SIG-M5 (cell line): ENCODE data around the gene RAB31.
A peak's percentile ranks its signal among the peaks of the same experiment; 100 is the strongest.
"Not testable (repeated sequence)": the region's sequence is repeated elsewhere in the genome, so short reads cannot be mapped to it uniquely, and the experiment has no call there.

ENCODE experiments used
- DNase-seq: peaks from one replicate; lab custom pipeline; 2025; lab: John Stamatoyannopoulos, UW

RAB31 gene

DNA sequence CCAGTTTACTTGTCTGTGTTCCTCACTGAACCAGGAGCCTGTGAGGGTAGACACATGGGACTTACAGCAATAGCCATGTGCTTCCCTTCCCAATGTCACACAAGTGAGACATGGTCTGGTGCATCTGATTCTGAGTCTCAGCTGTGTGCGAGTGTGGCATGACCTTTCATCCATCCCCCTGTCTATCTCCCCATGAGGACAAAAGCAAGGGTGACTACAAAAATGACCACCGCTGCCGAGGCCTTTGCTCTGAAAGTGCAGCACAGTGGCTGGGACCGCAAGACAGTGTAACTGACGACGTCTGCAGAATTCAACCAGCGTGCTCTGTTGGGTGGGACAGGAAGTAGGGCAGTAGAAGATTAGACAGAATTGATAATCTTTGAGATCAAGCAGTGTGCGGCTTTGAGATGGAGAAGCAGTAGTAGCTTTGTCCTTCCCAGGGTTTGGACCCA is 50.5 kb downstream of the RAB31 start:
- DNase-seq = no peak

GRCh38 chr18:9760641-9761040 is 52.5 kb downstream of the RAB31 start:
- DNase-seq = no peak

DNA sequence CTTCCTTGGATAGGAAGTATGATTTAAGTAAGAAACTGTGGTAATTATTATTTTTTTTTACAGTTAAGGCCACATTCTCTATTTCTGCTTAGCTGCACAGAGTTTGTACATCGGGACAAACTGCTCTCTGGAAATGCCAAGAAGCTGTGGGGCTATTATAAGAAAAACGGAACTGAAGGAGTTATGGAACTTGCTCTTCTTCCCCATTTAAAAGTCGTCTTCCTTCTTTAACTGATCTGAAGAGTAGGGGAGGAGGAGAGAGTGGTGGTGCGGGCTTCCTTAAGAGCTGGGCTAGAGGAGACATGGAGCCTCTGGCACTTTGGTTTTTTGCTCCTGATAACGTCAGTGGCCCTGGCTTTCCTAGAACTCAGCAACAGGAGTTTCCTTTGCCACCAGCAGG is 54.4 kb downstream of the RAB31 start:
- DNase-seq = peak; percentile 22

- no peak for DNase-seq
Observed at GRCh38 chr18:9763157-9763556, 55.1 kb downstream of the RAB31 start.

- no peak for DNase-seq
Observed at GRCh38 chr18:9764011-9764481, 55.9 kb downstream of the RAB31 start.

GRCh38 chr18:9765501-9765900 is 57.4 kb downstream of the RAB31 start:
- no peak for DNase-seq

DNA sequence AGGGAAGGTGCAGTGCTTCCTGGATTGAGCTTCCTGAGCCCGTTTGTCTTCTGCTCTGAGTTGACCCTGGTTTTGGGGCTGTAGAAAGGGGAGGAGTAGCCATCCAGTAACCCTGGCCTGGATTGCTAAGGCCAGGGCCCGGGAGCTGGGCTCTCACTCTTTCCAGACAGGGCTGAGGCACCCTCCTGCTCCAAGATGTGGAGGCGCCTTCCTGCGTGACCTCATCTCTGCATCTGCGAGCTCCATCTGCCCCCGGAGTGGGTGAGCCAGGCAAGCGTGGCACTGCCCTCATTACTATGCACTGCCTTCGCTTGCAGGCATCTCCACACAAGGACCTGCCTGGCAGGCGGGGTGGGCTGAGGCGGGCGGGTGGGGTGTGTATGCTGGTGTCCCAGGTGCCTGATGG is 58.0 kb downstream of the RAB31 start:
- no peak for DNase-seq

GRCh38 chr18:9766740-9767139 is 58.6 kb downstream of the RAB31 start:
- DNase-seq = no peak

GRCh38 chr18:9768071-9768691 is 60.1 kb downstream of the RAB31 start:
- not testable (repeated sequence) for DNase-seq

GRCh38 chr18:9770111-9770510 is 62.0 kb downstream of the RAB31 start:
- DNase-seq = not testable (repeated sequence)

GRCh38 chr18:9771261-9771976 is 63.3 kb downstream of the RAB31 start:
- no peak for DNase-seq

GRCh38 chr18:9771977-9772660 is 64.0 kb downstream of the RAB31 start:
- no peak for DNase-seq

- no peak for DNase-seq
Observed at GRCh38 chr18:9772847-9773677, 65.0 kb downstream of the RAB31 start.

DNA sequence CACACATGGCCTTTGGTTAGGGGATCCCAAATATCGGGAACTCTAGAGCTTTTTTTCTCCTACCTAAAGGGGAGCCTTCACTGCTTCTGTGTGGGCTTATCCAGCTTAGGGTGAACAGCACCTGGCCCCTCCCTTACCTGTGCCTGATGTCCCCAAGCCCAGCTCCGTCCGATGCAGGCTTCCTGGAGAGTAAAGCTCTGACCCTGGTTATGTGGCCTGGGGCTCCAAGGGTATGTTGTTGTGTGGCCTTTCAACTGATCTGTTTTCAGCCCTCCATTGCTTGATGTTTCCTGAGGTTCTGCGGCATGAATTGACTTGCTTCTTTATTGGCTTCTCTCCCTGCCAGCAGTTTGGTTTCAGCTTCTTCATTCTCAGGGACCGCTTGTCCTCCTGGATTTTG is 66.0 kb downstream of the RAB31 start:
- no peak for DNase-seq

- no peak for DNase-seq
Observed at GRCh38 chr18:9775178-9775577, 67.1 kb downstream of the RAB31 start.

- no peak for DNase-seq
Observed at GRCh38 chr18:9779630-9780029, 71.5 kb downstream of the RAB31 start.

GRCh38 chr18:9782073-9782857 is 74.2 kb downstream of the RAB31 start:
- DNase-seq = peak; percentile 81

GRCh38 chr18:9786631-9787030 is 78.5 kb downstream of the RAB31 start:
- no peak for DNase-seq

DNA sequence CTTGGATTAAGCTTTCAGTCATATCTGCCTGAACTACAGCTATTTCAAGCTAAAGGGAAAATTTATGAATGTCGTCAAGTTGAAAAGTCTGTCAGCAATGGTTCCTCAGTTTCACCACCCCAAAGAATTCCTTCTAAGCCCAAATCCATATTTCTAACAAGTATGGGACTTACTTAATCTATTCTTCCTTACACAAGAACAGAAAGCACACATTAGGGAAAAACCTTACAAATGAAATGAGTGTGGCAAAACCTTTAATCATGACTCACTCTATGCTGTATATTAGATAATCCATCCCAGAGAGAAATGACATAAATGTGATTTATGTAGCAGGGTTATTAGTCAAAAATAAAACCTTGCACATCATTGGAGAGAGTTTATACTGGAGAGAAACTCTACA is 78.9 kb downstream of the RAB31 start:
- no peak for DNase-seq

- DNase-seq = no peak
Observed at GRCh38 chr18:9787712-9788111, 79.6 kb downstream of the RAB31 start.

DNA sequence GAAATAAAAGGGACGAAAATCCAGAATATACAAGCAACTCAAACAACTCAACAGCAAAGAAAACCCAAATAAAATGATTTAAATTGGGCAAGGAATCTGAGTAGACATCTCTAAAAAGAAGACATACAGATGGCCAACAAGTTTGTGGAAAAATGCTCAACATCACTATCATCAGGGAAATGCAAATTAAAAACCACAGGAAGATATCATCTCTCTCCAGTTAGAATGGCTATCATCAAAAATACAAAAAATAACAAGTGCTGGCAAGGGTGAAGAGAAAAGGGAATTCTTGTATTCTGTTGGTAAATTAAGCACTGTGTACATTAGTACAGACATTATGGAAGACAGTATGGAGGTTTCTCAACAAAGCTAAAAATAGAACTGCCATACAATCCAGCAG is 80.0 kb downstream of the RAB31 start:
- no peak for DNase-seq
